AG04449 (cell line): ENCODE data around the gene ZNF613.
A peak's percentile ranks its signal among the peaks of the same experiment; 100 is the strongest.
"Not testable (repeated sequence)": the region's sequence is repeated elsewhere in the genome, so short reads cannot be mapped to it uniquely, and the experiment has no call there.

Experiments used
- CTCF ChIA-PET: fragments of 350-600 bp; formaldehyde crosslinking; extraction: SDS; loops from one replicate; lab custom pipeline; 2021; ENCODE audit warnings: antibody characterized with exemption; lab: Yijun Ruan, JAX
- POLR2A ChIA-PET: fragments of 400-600, 350-600 bp; formaldehyde crosslinking; extraction: SDS; loops from one replicate; lab custom pipeline; 2020; ENCODE audit warnings: antibody characterized with exemption, inconsistent platforms; lab: Yijun Ruan, JAX
- DNase-seq: peaks from one replicate; pipeline ENCODE4 v3.0.0-alpha.2; 2010; ENCODE audit warnings: low read depth, low spot score
- H3K4me3 ChIP-seq: 2 replicates; pipeline ENCODE4 v1.5.1; 2011; ENCODE audit warnings: low read depth, mild to moderate bottlenecking, control low read depth, low read length
- CTCF ChIP-seq: IDR thresholded peaks from one replicate; pipeline ENCODE4 v1.5.1; 2011; ENCODE audit warnings: mild to moderate bottlenecking, moderate library complexity, low read length, control low read depth, inconsistent platforms; ENCODE audit not compliant: insufficient read depth; ENCODE audit errors: missing control alignments

ZNF613 gene

GRCh38 chr19:51931921-51932320, 4.6 kb downstream of the ZNF613 start:
- no peak overlapping the region for H3K4me3 ChIP-seq
- TF ChIP-seq CTCF = no peak
- no peak for DNase-seq
- CTCF ChIA-PET = no interaction called here
- POLR2A ChIA-PET = no interaction called here

- no peak for DNase-seq
- no peak overlapping the region for H3K4me3 ChIP-seq
- CTCF ChIA-PET = no interaction called here
- no peak for TF ChIP-seq CTCF
- POLR2A ChIA-PET = no interaction called here
These were observed 11.7 kb downstream of the ZNF613 start for GRCh38 chr19:51938936-51939335.

GRCh38 chr19:51944798-51945552, 17.7 kb downstream of the ZNF613 start:
- DNase-seq = no peak
- no peak for TF ChIP-seq CTCF
- ChIA-PET POLR2A (no interaction called here), CTCF (no interaction called here)
- no peak overlapping the region for H3K4me3 ChIP-seq

GRCh38 chr19:51946602-51947001, 19.3 kb downstream of the ZNF613 start:
- H3K4me3 ChIP-seq = no peak overlapping the region
- POLR2A ChIA-PET = no interaction called here
- TF ChIP-seq CTCF = no peak
- DNase-seq = no peak
- CTCF ChIA-PET = no interaction called here

- ChIA-PET CTCF (no interaction called here), POLR2A (no interaction called here)
- TF ChIP-seq CTCF = no peak
- peak overlapping the region; percentile 30 for H3K4me3 ChIP-seq
- no peak for DNase-seq
These were observed 21.7 kb downstream of the ZNF613 start for GRCh38 chr19:51948975-51949374.

- POLR2A ChIA-PET, CTCF ChIA-PET, H3K4me3 ChIP-seq, DNase-seq: not testable (repeated sequence)
These were observed 30.6 kb downstream of the ZNF613 start for GRCh38 chr19:51957846-51958245.

- CTCF ChIA-PET = no interaction called here
- TF ChIP-seq CTCF = no peak
- no peak for DNase-seq
- POLR2A ChIA-PET = no interaction called here
- no peak overlapping the region for H3K4me3 ChIP-seq
These were observed 32.5 kb downstream of the ZNF613 start for GRCh38 chr19:51959791-51960190.

GRCh38 chr19:51960621-51961233, 33.5 kb downstream of the ZNF613 start:
- POLR2A ChIA-PET, CTCF ChIA-PET, DNase-seq, H3K4me3 ChIP-seq: not testable (repeated sequence)
